ENCODE measurements around the gene SLC13A3.

The SLC13A3 gene

GRCh38 chr20:46621492-46621891, 29.8 kb downstream of the SLC13A3 start:
- no peak for DNase-seq (ENCODE audit: low spot score)
- H3K36me3 ChIP-seq (replicated peaks in 1 of 2; ENCODE audit: control insufficient read depth in 2 of 2, insufficient read depth in 2 of 2, low read length in 2 of 2), result no peaks in the 10 kb centered on the region
- WGBS, 2 donors (ENCODE audit: extremely low coverage in 2 of 2, insufficient read length in 2 of 2, insufficient replicate concordance in 1 of 2), result no CpG with 5 or more reads among the region's 4 CpGs

DNA sequence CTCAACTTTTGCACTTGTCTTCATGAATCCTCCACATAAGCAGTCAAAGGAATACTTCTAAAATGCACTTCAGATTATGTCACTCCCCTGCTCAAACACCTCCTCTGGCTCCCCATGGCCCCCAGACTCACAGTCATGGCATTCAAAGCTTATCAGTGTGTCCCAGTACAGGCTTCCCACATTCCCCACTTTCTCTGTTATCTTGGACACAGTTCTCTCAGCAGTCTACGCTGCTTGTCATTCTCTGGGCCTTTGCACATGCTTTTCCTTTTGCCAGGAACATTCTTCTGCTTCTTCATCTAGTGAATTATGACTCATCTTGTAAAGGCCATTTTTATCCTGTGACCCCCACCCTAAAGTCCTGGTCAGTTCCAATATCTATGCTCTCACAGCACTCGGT, 31.8 kb downstream of the SLC13A3 start:
- no peak overlapping the region for H2BK12ac ChIP-seq (ENCODE audit: low read length)

More at GRCh38 chr20:46621492-46621891, 29.8 kb downstream of the SLC13A3 start:
- Histone ChIP-seq H2BK12ac (ENCODE audit: low read length) (no peak overlapping the region), H3K14ac (ENCODE audit: low read length) (no peak overlapping the region), H3K18ac (ENCODE audit: low read length) (no peak overlapping the region), H2AFZ (ENCODE audit: low read length) (no peak overlapping the region), H3K27me3 (ENCODE audit: control insufficient read depth in 3 of 3, insufficient read depth in 3 of 3, low read depth in 1 of 3, low read length in 3 of 3) (peaks cover 0 to 18% (median 0%) of the 10 kb centered on the region in 3 experiments), H2BK15ac (ENCODE audit: low read length) (no peak overlapping the region), H3K4ac (ENCODE audit: low read length) (no peak overlapping the region), H2AK5ac (ENCODE audit: low read depth, low read length) (no peak overlapping the region), H3K79me1 (ENCODE audit: low read depth, low read length) (no peaks in the 10 kb centered on the region), H4K8ac (ENCODE audit: low read depth, low read length) (no peak overlapping the region), H3K27ac (replicated peaks; ENCODE audit: low read length) (no peak overlapping the region), H3K4me2 (ENCODE audit: insufficient read depth, low read length, poor library complexity, severe bottlenecking) (no peak overlapping the region), H2BK120ac (ENCODE audit: low read depth, low read length) (no peak overlapping the region), H3K4me1 (ENCODE audit: control insufficient read depth in 2 of 2, insufficient read depth in 1 of 2, low read depth in 1 of 2, low read length in 2 of 2) (peaks cover 5 to 17% of the 10 kb centered on the region in 2 donors), H4K91ac (ENCODE audit: low read depth, low read length, poor library complexity) (no peak overlapping the region), H3K9me3 (replicated peaks in 1 of 2; ENCODE audit: control insufficient read depth in 2 of 2, insufficient read depth in 1 of 2, low read depth in 1 of 2, low read length in 2 of 2) (peaks cover 4 to 7% of the 10 kb centered on the region in 2 donors), H3K4me3 (ENCODE audit: low read length in 2 of 2) (no peak overlapping the region), H2BK5ac (ENCODE audit: low read length) (no peak overlapping the region), H3K9ac (ENCODE audit: low read depth, low read length, poor library complexity) (no peak overlapping the region), H3K23ac (ENCODE audit: low read depth, low read length, poor library complexity) (no peak overlapping the region)

DNA sequence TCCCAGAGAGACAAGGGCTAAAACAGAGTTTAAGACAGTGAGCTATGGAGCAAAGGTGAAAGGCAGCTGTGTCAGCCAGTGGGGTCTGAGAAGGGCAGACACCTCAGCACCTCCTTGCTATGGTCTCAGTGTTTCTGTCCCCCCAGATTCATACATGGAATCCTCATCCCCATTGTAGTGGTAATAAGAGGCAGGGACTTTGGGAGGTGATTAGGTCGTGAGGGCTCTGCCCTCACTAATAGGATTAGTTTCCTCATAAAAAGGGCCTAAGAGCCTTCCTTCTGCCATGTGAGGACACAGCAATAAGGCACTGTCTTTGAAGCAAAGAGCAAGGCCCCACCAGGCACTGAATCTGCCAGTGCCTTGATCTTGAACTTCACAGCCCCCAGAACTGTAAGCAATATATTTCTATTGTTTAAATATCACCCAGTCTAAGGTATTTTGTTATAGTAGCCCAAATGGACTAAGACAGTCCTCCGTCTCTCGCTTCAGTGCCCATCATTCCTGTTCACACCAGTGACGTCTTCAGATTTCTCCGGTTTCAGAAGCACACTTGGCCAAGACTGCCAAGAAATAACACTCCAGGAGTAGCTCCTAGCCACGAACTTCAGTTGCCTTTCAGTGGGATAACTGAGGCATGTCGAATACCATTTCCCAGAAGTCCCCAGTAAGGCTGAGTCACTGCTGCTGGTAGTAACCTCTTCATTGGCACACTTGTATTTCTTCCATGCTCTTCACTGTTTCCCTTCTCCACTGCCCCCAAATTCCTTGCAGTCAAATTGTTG, 32.8 kb downstream of the SLC13A3 start:
- Histone ChIP-seq H2BK12ac (ENCODE audit: low read length) (no peak overlapping the region), H3K4me1 (ENCODE audit: control insufficient read depth in 2 of 2, insufficient read depth in 1 of 2, low read depth in 1 of 2, low read length in 2 of 2) (peaks cover 7 to 12% of the 10 kb centered on the region in 2 donors), H4K91ac (ENCODE audit: low read depth, low read length, poor library complexity) (no peak overlapping the region), H2AK5ac (ENCODE audit: low read depth, low read length) (no peak overlapping the region), H3K4ac (ENCODE audit: low read length) (no peak overlapping the region), H4K8ac (ENCODE audit: low read depth, low read length) (no peak overlapping the region), H3K4me2 (ENCODE audit: insufficient read depth, low read length, poor library complexity, severe bottlenecking) (no peak overlapping the region), H3K27ac (replicated peaks; ENCODE audit: low read length) (no peak overlapping the region), H3K36me3 (replicated peaks in 1 of 2; ENCODE audit: control insufficient read depth in 2 of 2, insufficient read depth in 2 of 2, low read length in 2 of 2) (no peaks in the 10 kb centered on the region), H3K9me3 (replicated peaks in 1 of 2; ENCODE audit: control insufficient read depth in 2 of 2, insufficient read depth in 1 of 2, low read depth in 1 of 2, low read length in 2 of 2) (no peaks in the 10 kb centered on the region), H3K27me3 (ENCODE audit: control insufficient read depth in 3 of 3, insufficient read depth in 3 of 3, low read depth in 1 of 3, low read length in 3 of 3) (peaks cover 0 to 23% (median 0%) of the 10 kb centered on the region in 3 experiments), H2AFZ (ENCODE audit: low read length) (no peak overlapping the region), H3K79me1 (ENCODE audit: low read depth, low read length) (no peaks in the 10 kb centered on the region), H3K14ac (ENCODE audit: low read length) (no peak overlapping the region), H3K23ac (ENCODE audit: low read depth, low read length, poor library complexity) (no peak overlapping the region), H3K4me3 (ENCODE audit: low read length in 2 of 2) (no peak overlapping the region), H3K18ac (ENCODE audit: low read length) (no peak overlapping the region), H3K9ac (ENCODE audit: low read depth, low read length, poor library complexity) (no peak overlapping the region), H2BK120ac (ENCODE audit: low read depth, low read length) (no peak overlapping the region), H2BK5ac (ENCODE audit: low read length) (no peak overlapping the region), H2BK15ac (ENCODE audit: low read length) (no peak overlapping the region)
- DNase-seq (ENCODE audit: low spot score), result no peak
- WGBS, 2 donors (ENCODE audit: extremely low coverage in 2 of 2, insufficient read length in 2 of 2, insufficient replicate concordance in 1 of 2), result no CpG with 5 or more reads among the region's 7 CpGs

More for the DNA sequence above, 31.8 kb downstream of the SLC13A3 start:
- H2AFZ ChIP-seq (ENCODE audit: low read length), result no peak overlapping the region
- no peak overlapping the region for H2BK5ac ChIP-seq (ENCODE audit: low read length)
- H3K27me3 ChIP-seq (ENCODE audit: control insufficient read depth in 3 of 3, insufficient read depth in 3 of 3, low read depth in 1 of 3, low read length in 3 of 3), result peaks cover 0 to 23% (median 0%) of the 10 kb centered on the region in 3 experiments
- no peak overlapping the region for H3K4ac ChIP-seq (ENCODE audit: low read length)
- H3K23ac ChIP-seq (ENCODE audit: low read depth, low read length, poor library complexity), result no peak overlapping the region
- no peak overlapping the region for H3K18ac ChIP-seq (ENCODE audit: low read length)
- no peak overlapping the region for H2BK15ac ChIP-seq (ENCODE audit: low read length)
- H4K8ac ChIP-seq (ENCODE audit: low read depth, low read length), result no peak overlapping the region
- H3K14ac ChIP-seq (ENCODE audit: low read length), result no peak overlapping the region
- H2BK120ac ChIP-seq (ENCODE audit: low read depth, low read length), result no peak overlapping the region
- no peak for DNase-seq (ENCODE audit: low spot score)
- H3K9ac ChIP-seq (ENCODE audit: low read depth, low read length, poor library complexity), result no peak overlapping the region
- no peak overlapping the region for H3K4me3 ChIP-seq (ENCODE audit: low read length in 2 of 2)
- H3K9me3 ChIP-seq (replicated peaks in 1 of 2; ENCODE audit: control insufficient read depth in 2 of 2, insufficient read depth in 1 of 2, low read depth in 1 of 2, low read length in 2 of 2), result peaks cover 3 to 5% of the 10 kb centered on the region in 2 donors
- no CpG with 5 or more reads among the region's 2 CpGs for WGBS, 2 donors (ENCODE audit: extremely low coverage in 2 of 2, insufficient read length in 2 of 2, insufficient replicate concordance in 1 of 2)
- H3K4me1 ChIP-seq (ENCODE audit: control insufficient read depth in 2 of 2, insufficient read depth in 1 of 2, low read depth in 1 of 2, low read length in 2 of 2), result peaks cover 7 to 12% of the 10 kb centered on the region in 2 donors
- no peaks in the 10 kb centered on the region for H3K36me3 ChIP-seq (replicated peaks in 1 of 2; ENCODE audit: control insufficient read depth in 2 of 2, insufficient read depth in 2 of 2, low read length in 2 of 2)
- H3K4me2 ChIP-seq (ENCODE audit: insufficient read depth, low read length, poor library complexity, severe bottlenecking), result no peak overlapping the region
- H4K91ac ChIP-seq (ENCODE audit: low read depth, low read length, poor library complexity), result no peak overlapping the region
- H3K79me1 ChIP-seq (ENCODE audit: low read depth, low read length), result no peaks in the 10 kb centered on the region
- H3K27ac ChIP-seq (replicated peaks; ENCODE audit: low read length), result no peak overlapping the region
- H2AK5ac ChIP-seq (ENCODE audit: low read depth, low read length), result no peak overlapping the region

- no peaks in the 10 kb centered on the region for H3K9me3 ChIP-seq (replicated peaks in 1 of 2; ENCODE audit: control insufficient read depth in 2 of 2, insufficient read depth in 1 of 2, low read depth in 1 of 2, low read length in 2 of 2)
- H3K27me3 ChIP-seq (ENCODE audit: control insufficient read depth in 3 of 3, insufficient read depth in 3 of 3, low read depth in 1 of 3, low read length in 3 of 3), result peaks cover 0 to 16% (median 0%) of the 10 kb centered on the region in 3 experiments
- no peak overlapping the region for H2AK5ac ChIP-seq (ENCODE audit: low read depth, low read length)
- no peak overlapping the region for H3K27ac ChIP-seq (replicated peaks; ENCODE audit: low read length)
- no peak overlapping the region for H2BK12ac ChIP-seq (ENCODE audit: low read length)
- no peak overlapping the region for H2BK120ac ChIP-seq (ENCODE audit: low read depth, low read length)
- no peaks in the 10 kb centered on the region for H3K79me1 ChIP-seq (ENCODE audit: low read depth, low read length)
- no peak overlapping the region for H3K9ac ChIP-seq (ENCODE audit: low read depth, low read length, poor library complexity)
- no peaks in the 10 kb centered on the region for H3K36me3 ChIP-seq (replicated peaks in 1 of 2; ENCODE audit: control insufficient read depth in 2 of 2, insufficient read depth in 2 of 2, low read length in 2 of 2)
- no peak overlapping the region for H2BK5ac ChIP-seq (ENCODE audit: low read length)
- H3K4ac ChIP-seq (ENCODE audit: low read length), result no peak overlapping the region
- H3K4me2 ChIP-seq (ENCODE audit: insufficient read depth, low read length, poor library complexity, severe bottlenecking), result no peak overlapping the region
- H3K4me3 ChIP-seq (ENCODE audit: low read length in 2 of 2), result no peak overlapping the region
- peaks cover 0 to 5% of the 10 kb centered on the region in 2 donors for H3K4me1 ChIP-seq (ENCODE audit: control insufficient read depth in 2 of 2, insufficient read depth in 1 of 2, low read depth in 1 of 2, low read length in 2 of 2)
- H3K14ac ChIP-seq (ENCODE audit: low read length), result no peak overlapping the region
- H3K23ac ChIP-seq (ENCODE audit: low read depth, low read length, poor library complexity), result no peak overlapping the region
- H4K91ac ChIP-seq (ENCODE audit: low read depth, low read length, poor library complexity), result no peak overlapping the region
- no peak overlapping the region for H2AFZ ChIP-seq (ENCODE audit: low read length)
- no peak for DNase-seq (ENCODE audit: low spot score)
- no CpG with 5 or more reads among the region's 1 CpG for WGBS, 2 donors (ENCODE audit: extremely low coverage in 2 of 2, insufficient read length in 2 of 2, insufficient replicate concordance in 1 of 2)
- H4K8ac ChIP-seq (ENCODE audit: low read depth, low read length), result no peak overlapping the region
- no peak overlapping the region for H3K18ac ChIP-seq (ENCODE audit: low read length)
- H2BK15ac ChIP-seq (ENCODE audit: low read length), result no peak overlapping the region
These were observed 36.8 kb downstream of the SLC13A3 start for GRCh38 chr20:46614503-46614902.

Data from neuronal stem cell (in vitro differentiated cells).